Measurements from ENCODE around the gene MYO7A.

MYO7A gene

DNA sequence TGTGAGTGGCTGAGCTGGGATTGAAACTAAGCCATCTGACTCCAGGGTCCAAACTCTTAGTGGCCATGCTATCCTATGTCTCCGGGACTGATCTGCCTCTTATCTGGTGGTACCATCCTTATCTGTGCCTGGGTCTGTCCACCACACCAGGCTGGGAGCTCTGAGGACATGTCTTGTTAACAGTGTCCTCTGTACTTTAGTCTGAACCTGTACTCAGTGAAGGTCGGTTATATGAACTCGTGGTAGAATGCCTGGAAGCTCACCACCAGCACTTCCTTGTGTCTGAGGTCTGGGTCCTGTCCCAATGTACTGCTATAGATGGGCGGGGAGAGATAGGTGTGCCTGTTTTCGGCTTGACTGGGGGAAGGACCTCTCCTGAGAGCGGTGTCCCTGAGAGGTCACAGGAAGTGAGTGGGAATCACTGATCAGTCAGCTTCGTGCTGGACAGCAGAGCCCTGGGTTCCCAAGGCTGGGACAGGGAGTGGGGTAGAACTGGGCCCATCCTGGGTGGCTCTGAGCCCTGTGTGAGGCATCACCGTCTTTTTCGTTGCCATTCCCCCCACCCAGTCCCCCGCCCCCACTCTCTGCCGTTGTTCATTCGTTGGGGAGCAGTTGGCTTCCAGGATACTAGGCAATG lies 8.9 kb downstream of the MYO7A start:
- TF ChIP-seq CTCF (conservative IDR thresholded peaks at IDR 0.05; ENCODE audit: low read length), result no peak
- H3K4me3 ChIP-seq (ENCODE audit: low read length), result no peak overlapping the region
- DNase-seq (ENCODE audit: low read depth), result no peak

DNA sequence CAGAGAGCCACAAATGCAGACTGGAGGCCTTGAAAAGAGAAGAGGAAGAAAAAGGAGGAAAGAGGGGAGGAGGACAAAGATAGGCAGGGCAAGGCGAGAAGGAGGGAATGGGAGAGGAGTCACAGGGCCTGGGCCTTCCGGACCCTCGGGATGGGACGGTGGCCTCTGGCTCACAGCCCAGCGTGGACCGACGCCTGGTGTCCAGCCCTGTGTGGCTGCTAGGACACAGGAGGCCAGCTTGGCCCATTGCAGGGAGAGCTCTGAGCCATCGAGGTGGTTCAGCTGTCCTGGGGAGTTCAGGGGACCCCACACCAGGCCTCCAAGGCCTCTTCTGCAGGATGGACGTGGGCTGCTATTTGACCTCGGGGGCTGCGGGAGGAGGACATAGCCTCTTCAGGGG lies 9.4 kb downstream of the MYO7A start:
- H3K4me3 ChIP-seq (ENCODE audit: low read length), result no peak overlapping the region

DNA sequence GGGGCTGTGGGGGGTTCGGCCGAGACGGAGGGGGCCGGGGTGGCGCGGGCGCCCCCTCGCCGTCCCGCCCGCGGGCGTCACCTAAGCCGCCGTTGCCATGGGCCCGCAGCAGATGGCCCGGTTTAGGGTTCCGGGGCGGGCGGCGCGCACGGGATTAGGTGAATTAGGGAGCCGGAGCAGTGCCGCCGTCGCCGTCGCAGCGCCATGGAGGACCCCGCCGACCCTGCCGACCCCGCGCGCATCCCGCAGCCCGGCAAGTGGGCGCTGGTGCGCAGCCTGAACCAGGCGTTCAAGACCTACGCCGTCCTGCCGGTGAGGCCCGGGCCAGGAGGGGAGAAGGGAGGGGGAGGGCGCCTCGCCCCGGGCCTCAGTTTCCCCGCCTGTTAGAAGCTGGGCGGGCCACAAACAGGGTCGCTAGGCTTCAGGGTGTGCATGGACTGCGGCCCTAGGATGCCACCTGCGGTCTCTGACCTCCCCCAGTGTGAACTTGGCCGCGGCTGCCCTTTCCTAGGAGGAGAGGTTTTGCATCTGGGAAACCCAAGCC lies 10.1 kb downstream of the MYO7A start:
- TF ChIP-seq CTCF (conservative IDR thresholded peaks at IDR 0.05; ENCODE audit: low read length), result no peak
- H3K4me3 ChIP-seq (ENCODE audit: low read length), result no peak overlapping the region
- DNase-seq (ENCODE audit: low read depth), result no peak

More for the DNA sequence above, 9.4 kb downstream of the MYO7A start:
- DNase-seq (ENCODE audit: low read depth), result no peak
- TF ChIP-seq CTCF (conservative IDR thresholded peaks at IDR 0.05; ENCODE audit: low read length), result no peak

- H3K4me3 ChIP-seq (ENCODE audit: low read length), result no peak overlapping the region
- no peak for TF ChIP-seq CTCF (conservative IDR thresholded peaks at IDR 0.05; ENCODE audit: low read length)
- DNase-seq (ENCODE audit: low read depth), result no peak
Observed at GRCh38 chr11:77139201-77139600, 11.2 kb downstream of the MYO7A start.

DNA sequence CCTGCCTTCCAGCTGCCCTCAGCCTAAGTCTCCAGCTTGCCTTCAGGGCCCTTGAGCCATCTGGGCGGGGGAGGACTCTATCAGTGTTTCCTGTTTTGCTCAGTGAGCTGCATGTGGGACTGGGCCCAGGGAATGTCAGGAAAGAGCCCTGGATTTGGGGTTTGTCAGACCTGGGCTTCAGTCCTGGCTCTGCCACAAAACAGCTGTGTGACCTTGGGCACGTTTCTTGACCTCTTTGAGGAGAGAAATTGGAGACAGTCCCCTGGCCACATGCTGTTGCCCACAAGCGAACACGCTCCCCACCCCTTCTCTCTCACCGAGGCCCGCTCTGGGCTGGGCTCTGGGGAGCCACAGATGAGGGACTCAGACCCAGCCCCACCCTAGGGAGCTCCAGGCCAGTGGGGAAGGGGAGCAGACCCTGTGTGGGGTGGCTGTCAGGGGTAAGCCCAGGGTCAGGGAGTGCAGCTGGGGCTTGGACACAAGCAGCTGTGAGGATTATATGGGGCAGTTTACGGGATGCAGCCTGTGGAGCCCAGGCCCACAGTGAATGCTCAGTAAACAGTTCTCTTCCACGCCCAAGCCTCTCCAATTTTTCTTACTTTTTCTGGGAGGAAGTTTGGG lies 12.3 kb downstream of the MYO7A start:
- peak; percentile 31 for DNase-seq (ENCODE audit: low read depth)
- no peak overlapping the region for H3K4me3 ChIP-seq (ENCODE audit: low read length)
- TF ChIP-seq CTCF (conservative IDR thresholded peaks at IDR 0.05; ENCODE audit: low read length), result no peak

- H3K4me3 ChIP-seq (ENCODE audit: low read length), result no peak overlapping the region
- TF ChIP-seq CTCF (conservative IDR thresholded peaks at IDR 0.05; ENCODE audit: low read length), result no peak
- DNase-seq (ENCODE audit: low read depth), result no peak
Observed at GRCh38 chr11:77141034-77141433, 13.0 kb downstream of the MYO7A start.

GRCh38 chr11:77141475-77141874 lies 13.4 kb downstream of the MYO7A start:
- no peak overlapping the region for H3K4me3 ChIP-seq (ENCODE audit: low read length)
- no peak for DNase-seq (ENCODE audit: low read depth)
- no peak for TF ChIP-seq CTCF (conservative IDR thresholded peaks at IDR 0.05; ENCODE audit: low read length)

All from AG10803 (cell line).